Measurements from ENCODE around the gene RPRD2.
"Not testable (repeated sequence)": the region's sequence is repeated elsewhere in the genome, so short reads cannot be mapped to it uniquely, and the experiment has no call there.

The RPRD2 gene

GRCh38 chr1:150389650-150390049 is 25.7 kb downstream of the RPRD2 start:
- DNase-seq, result no peak

- DNase-seq, result no peak
Measured at GRCh38 chr1:150392627-150393026, 28.7 kb downstream of the RPRD2 start.

- not testable (repeated sequence) for DNase-seq
Measured at GRCh38 chr1:150395115-150395514, 31.2 kb downstream of the RPRD2 start.

GRCh38 chr1:150397392-150398032 is 33.6 kb downstream of the RPRD2 start:
- DNase-seq, result no peak

- DNase-seq, result no peak
Measured at GRCh38 chr1:150404465-150404864, 40.5 kb downstream of the RPRD2 start.

- no peak for DNase-seq
Measured at GRCh38 chr1:150405660-150406059, 41.7 kb downstream of the RPRD2 start.

GRCh38 chr1:150406483-150406882 is 42.5 kb downstream of the RPRD2 start:
- DNase-seq, result no peak

- DNase-seq, result no peak
Measured at GRCh38 chr1:150407330-150407729, 43.4 kb downstream of the RPRD2 start.

GRCh38 chr1:150408800-150409199 is 44.9 kb downstream of the RPRD2 start:
- no peak for DNase-seq

- DNase-seq, result no peak
Measured at GRCh38 chr1:150409504-150410362, 45.8 kb downstream of the RPRD2 start.

GRCh38 chr1:150410582-150411101 is 46.7 kb downstream of the RPRD2 start:
- DNase-seq, result no peak

GRCh38 chr1:150414592-150414991 is 50.6 kb downstream of the RPRD2 start:
- DNase-seq, result no peak

GRCh38 chr1:150415800-150416199 is 51.9 kb downstream of the RPRD2 start:
- no peak for DNase-seq

GRCh38 chr1:150420560-150421265 is 56.8 kb downstream of the RPRD2 start:
- no peak for DNase-seq

- DNase-seq, result no peak
Measured at GRCh38 chr1:150422541-150422940, 58.6 kb downstream of the RPRD2 start.

GRCh38 chr1:150429805-150430204 is 65.9 kb downstream of the RPRD2 start:
- no peak for DNase-seq

GRCh38 chr1:150441121-150441520 is 77.2 kb downstream of the RPRD2 start:
- DNase-seq, result no peak

GRCh38 chr1:150444232-150444631 is 80.3 kb downstream of the RPRD2 start:
- DNase-seq, result no peak

GRCh38 chr1:150456146-150456647 is 92.2 kb downstream of the RPRD2 start:
- no peak for DNase-seq

GRCh38 chr1:150464422-150464826 is 100.5 kb downstream of the RPRD2 start:
- peak; percentile 69 for DNase-seq

GRCh38 chr1:150466964-150467363 is 103.0 kb downstream of the RPRD2 start:
- DNase-seq, result no peak

GRCh38 chr1:150469291-150469690 is 105.3 kb downstream of the RPRD2 start:
- no peak for DNase-seq

- DNase-seq, result no peak
Measured at GRCh38 chr1:150472601-150473200, 108.8 kb downstream of the RPRD2 start.

Data from activated CD4-positive, alpha-beta T cell treated with anti-CD3 and anti-CD28 coated beads, Interleukin-2, amount 50 U/mL, for 4 hours (primary cell).